HT1080 (cell line): ENCODE data around the gene ATCAY. TPM values are rescaled to one million over a fixed set of nuclear protein-coding genes. Genes with fewer than 3 reads are reported as not detected.
"Not testable (repeated sequence)": the region's sequence is repeated elsewhere in the genome, so short reads cannot be mapped to it uniquely, and the experiment has no call there.

Experiments used
- DNase-seq: peaks from one replicate; pipeline ENCODE4 v3.0.0-alpha.2; 2015; ENCODE audit warnings: low read depth
- total RNA-seq: library from RNA; depleted of rRNA; stranded (reverse); fragments of >200 nt; shearing (Covaris generic); gene quantifications from 2 replicates; pipeline ENCODE4 v1.2.3, GENCODE V29; 2014

The ATCAY gene
- total RNA-seq, 1 experiment from 2014 or later = not detected

GRCh38 chr19:3855320-3855719, 25.2 kb upstream of the ATCAY start:
- DNase-seq = no peak

GRCh38 chr19:3857449-3858003, 23.0 kb upstream of the ATCAY start:
- no peak for DNase-seq

GRCh38 chr19:3860499-3860898, 20.0 kb upstream of the ATCAY start:
- DNase-seq = no peak

GRCh38 chr19:3862826-3863500, 17.5 kb upstream of the ATCAY start:
- DNase-seq = no peak

DNA sequence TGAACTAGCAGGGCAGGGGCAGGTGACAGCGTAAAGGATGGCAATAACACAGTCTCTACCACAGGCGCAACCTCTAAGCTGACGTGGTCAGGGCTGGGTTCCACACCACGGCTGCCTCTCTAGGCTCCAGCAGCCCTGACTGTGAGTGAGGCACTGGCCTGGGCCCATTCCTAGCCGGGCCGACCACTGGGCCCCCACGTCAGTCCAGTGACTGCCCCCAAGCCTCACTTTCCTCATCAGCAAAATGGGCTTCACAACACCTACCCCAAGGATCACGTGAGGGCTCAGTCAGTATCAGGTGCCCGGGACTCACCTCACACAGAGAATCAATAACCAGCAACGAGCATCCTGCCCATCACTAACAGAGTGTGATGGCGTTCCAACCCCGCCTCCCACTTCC, 16.8 kb upstream of the ATCAY start:
- no peak for DNase-seq

DNA sequence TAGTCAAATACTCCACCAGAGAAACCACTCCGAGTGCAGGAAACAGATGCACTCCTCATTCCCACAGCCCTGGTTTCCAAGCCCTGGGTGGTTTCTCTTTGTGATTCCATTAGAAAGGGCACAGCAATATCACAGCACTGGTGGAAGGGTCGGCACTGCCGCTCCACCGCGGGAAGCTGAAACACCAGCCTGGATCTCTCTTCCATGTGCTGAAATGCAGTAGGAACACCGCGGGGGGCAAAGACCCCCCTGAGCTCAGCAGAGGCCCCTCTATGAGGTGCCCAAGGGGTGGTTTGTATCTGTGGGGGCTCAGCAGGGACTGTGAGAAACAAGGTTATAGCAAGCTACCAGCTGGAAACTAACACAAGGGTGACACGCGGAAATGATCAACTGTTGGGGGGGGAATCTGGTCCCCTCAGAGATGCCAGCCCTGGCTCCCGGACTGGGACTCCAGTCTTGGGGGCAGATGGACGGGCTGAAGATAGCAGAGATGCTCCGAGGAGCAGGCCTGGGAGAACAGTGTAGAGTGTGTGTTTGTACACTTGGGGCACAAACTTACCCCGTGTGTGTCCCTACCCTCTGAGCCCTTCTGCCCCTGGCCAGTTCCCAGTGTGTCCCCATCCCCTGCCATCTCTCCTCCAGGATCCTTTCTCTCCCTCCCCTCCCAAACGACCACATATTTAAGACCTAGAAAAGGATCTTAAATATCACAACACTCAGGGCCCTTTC, 13.4 kb upstream of the ATCAY start:
- DNase-seq = no peak

- no peak for DNase-seq
Measured at GRCh38 chr19:3867971-3868769, 12.3 kb upstream of the ATCAY start.

- no peak for DNase-seq
Measured at GRCh38 chr19:3868770-3869456, 11.6 kb upstream of the ATCAY start, which contains the start of gene ZFR2. ZFR2 (minus strand) TSS chr19:3869038; CDS start chr19:3869017, 21 bp downstream.

DNA sequence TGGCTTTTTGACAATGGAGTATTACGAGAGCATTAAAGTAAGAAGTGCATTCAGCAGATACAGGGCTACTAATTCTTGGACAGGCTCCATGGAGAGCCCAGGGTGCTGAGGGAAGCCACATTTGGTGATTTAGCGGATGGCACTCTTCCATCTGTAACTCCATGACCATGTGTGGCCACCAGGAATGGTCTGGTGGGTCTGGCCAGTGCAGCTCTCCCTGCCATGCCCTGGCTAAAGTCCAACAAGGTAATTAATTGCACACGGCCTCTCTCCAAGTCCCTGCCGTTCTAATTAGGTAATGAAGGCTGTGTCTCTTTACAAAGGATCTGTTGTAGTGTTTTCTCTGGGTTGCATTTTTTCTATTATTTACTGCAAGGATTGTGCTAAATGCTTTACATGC, 7.3 kb upstream of the ATCAY start:
- DNase-seq = no peak

DNA sequence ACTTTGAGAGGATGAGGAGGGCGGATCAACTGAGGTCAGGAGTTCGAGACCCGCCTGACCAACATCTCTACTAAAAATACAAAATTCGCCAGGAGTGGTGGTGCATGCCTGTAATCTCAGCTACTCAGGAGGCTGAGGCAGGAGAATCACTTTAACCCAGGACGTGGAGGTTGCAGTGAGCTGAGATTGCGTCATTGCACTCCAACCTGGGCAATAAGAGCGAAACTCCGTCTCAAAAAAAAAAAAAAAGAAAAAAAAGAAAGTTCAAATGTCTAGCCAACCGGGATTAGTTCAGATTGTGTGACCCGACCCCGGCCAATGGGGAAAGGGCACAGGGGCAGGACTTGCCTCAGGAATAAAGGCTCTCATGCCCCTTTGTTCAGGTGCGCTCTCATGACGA, 5.8 kb upstream of the ATCAY start:
- not testable (repeated sequence) for DNase-seq

GRCh38 chr19:3879656-3880055, 829 bp upstream of the ATCAY start:
- no peak for DNase-seq

DNA sequence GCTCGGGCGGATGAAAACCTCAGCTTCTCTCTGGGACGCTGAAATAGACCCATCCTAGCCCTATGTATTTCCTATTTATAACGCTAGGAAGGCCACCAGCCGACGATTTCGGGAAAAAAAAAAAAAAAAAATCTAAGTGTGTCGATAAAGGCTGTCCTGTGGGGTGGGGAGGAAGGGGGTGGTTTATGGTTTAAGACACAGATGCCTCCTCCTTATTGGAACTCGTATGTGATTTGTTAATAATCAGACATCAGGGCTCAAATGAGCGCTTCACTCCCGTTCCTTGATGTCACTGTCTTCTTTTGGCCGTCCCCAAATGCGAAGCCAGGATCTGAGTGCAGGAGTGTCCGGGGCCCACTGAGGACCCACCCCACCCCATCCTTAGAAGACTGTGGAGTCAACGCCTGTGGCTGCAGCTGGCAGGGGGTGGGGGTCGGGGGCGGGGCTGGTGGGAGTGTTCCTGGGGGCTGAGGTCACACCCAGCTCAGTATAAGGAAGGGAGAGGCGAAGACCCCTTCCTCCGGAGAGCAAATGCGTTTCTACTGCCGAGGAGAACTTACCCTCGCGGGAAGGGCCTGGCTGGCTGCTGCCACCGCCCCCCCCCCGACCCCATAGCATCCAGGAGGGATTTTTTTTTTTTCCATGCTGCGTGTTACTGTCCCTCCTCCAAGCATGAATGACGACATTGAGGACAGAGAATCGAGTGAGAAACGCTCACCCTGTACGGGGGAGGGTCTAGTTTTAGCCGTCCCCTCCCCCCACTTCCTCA, 971 bp downstream of the ATCAY start:
- DNase-seq = no peak

GRCh38 chr19:3882041-3882384, 1.5 kb downstream of the ATCAY start:
- DNase-seq = no peak

DNA sequence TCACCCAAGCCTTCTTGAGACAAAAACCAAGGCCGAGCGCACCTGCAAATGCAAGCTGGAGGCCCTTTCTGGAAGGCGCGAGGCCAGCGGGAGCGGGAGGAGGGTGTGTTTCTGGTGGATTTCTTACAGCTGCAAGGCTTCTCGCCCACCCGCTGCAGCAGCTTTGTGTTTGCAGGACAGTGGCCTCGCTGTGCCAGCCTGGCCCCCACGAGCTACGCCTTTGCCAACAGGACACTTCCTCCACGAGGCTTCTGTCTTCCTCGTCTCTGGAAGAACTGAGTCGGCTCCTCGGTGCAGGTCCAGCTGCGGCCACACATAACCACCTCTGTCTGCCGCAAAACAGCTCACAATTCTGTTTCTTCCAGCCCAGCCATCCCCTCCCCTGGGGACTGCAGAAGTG, 10.1 kb downstream of the ATCAY start:
- no peak for DNase-seq

DNA sequence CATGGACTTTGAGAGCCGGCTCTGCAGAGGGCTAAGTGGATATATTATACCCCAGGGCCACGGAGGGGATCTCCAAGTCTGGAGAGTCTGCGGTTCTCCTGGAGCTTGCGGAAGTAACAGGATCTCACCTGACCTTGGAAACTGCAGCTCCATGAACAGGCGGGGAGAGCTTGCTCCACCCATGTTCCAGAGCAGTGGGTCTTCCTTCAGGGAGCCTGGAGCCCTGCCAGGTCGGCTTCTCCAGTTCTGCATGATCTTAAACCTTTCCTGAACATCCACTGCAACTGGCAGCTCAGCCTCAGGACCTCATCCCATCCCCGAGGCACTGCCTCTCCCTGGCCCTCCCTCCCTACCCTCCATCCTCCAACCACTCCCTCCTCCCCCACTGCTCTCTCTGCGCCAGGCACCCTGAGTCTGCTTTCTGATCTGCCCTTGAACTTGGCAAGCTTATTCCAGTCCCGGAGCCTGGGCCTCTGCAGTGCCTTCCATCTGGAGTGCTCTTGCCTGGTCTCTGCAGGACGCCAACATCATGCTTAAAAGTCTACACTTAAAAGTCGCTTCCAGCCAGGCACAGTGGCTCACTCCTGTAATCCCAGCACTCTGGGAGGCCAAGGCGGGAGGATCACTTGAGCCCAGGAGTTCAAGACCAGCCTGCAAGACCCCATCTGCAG, 13.2 kb downstream of the ATCAY start:
- no peak for DNase-seq

DNA sequence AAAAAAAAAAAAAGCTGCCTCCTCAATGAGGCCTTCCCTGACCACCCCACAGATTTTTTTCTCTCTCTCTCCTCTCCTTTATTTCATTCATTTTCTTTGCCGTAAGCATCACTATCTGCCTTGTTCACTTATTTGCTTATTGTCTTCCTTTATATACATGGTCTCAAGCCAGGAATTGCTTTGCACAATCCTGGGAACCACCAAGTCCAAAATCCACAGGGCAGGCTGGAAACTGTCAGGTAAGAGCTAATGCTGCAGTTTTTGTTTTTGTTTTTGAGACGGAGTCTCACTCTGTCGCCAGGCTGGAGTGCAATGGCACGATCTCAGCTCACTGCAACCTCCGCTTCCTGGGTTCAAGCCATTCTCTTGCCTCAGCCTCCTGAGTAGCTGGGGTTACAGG, 14.5 kb downstream of the ATCAY start:
- DNase-seq = not testable (repeated sequence)

GRCh38 chr19:3895788-3896187, 15.3 kb downstream of the ATCAY start:
- DNase-seq = no peak

DNA sequence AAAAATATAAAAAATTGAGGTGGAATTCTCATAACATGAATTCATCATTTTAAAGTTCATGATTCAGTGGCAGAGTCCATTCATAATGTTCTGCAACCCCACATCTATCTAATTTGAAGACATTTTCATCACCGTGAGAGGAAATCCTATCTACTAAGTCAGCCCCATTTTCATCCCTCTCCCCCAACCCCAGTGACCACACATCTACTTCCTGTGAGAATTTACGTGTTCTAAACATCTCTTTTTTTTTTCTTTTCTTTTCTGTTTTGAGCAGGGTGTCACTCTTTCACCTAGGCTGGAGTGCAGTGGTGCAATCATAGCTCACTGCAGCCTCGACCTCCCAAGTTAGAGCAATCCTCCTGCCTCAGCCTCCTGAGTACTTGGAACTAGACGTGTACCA, 17.5 kb downstream of the ATCAY start:
- no peak for DNase-seq

GRCh38 chr19:3898426-3898825, 17.9 kb downstream of the ATCAY start:
- DNase-seq = no peak
